Stimulated activated CD4-positive, alpha-beta T cell treated with anti-CD3 and anti-CD28 coated beads, Interleukin-2, amount 100 ng/mL, for 48 hours (primary cell): ENCODE measurements around the gene SCD5.

Source experiments
- DNase-seq, 2 donors: peaks; one replicate each; pipeline ENCODE4 v3.0.0-alpha.2; 2020

The SCD5 gene

GRCh38 chr4:82681754-82682153 is 116.8 kb downstream of the SCD5 start:
- no peak for DNase-seq

GRCh38 chr4:82680834-82681233 is 117.8 kb downstream of the SCD5 start:
- DNase-seq: no peak

GRCh38 chr4:82679531-82679930 is 119.1 kb downstream of the SCD5 start:
- DNase-seq: no peak

- DNase-seq: no peak
Observed at GRCh38 chr4:82678051-82678450, 120.5 kb downstream of the SCD5 start.

GRCh38 chr4:82677327-82677726 is 121.3 kb downstream of the SCD5 start:
- DNase-seq: no peak

- DNase-seq: no peak
Observed at GRCh38 chr4:82667761-82668480, 130.7 kb downstream of the SCD5 start.

GRCh38 chr4:82666970-82667665 is 131.5 kb downstream of the SCD5 start:
- no peak for DNase-seq

GRCh38 chr4:82661181-82661992 is 137.2 kb downstream of the SCD5 start:
- no peak for DNase-seq

GRCh38 chr4:82652062-82652461 is 146.5 kb downstream of the SCD5 start:
- DNase-seq: no peak

GRCh38 chr4:82650868-82651267 is 147.7 kb downstream of the SCD5 start:
- no peak for DNase-seq

- no peak for DNase-seq
Observed at GRCh38 chr4:82648356-82648755, 150.2 kb downstream of the SCD5 start.

GRCh38 chr4:82645936-82646565 is 152.5 kb downstream of the SCD5 start:
- DNase-seq: no peak

- no peak for DNase-seq
Observed at GRCh38 chr4:82644734-82645126, 153.9 kb downstream of the SCD5 start.

- no peak for DNase-seq
Observed at GRCh38 chr4:82643994-82644733, 154.4 kb downstream of the SCD5 start.

GRCh38 chr4:82642331-82642730 is 156.3 kb downstream of the SCD5 start:
- DNase-seq: no peak

GRCh38 chr4:82640540-82640939 is 158.1 kb downstream of the SCD5 start:
- no peak for DNase-seq

- no peak for DNase-seq
Observed at GRCh38 chr4:82639971-82640370, 158.6 kb downstream of the SCD5 start.

GRCh38 chr4:82638479-82638878 is 160.1 kb downstream of the SCD5 start:
- DNase-seq: no peak

- DNase-seq: no peak
Observed at GRCh38 chr4:82630079-82630478, 168.5 kb downstream of the SCD5 start.

GRCh38 chr4:82629238-82630000 is 169.2 kb downstream of the SCD5 start:
- DNase-seq: no peak

GRCh38 chr4:82626251-82626868 is 172.2 kb downstream of the SCD5 start:
- no peak for DNase-seq
